ENCODE results near the gene ZNF343. TPM values are rescaled to one million over a fixed set of nuclear protein-coding genes. Genes with fewer than 3 reads are reported as not detected.

ZNF343 gene
- total RNA-seq, 1 experiment from 2014 or later, result 8.5 TPM

Other genes starting within 250 kb of the ZNF343 start
- 0.53 TPM in 1 of 2 replicates, not detected in the other for gene TGM3, start 212.9 kb downstream of the ZNF343 start, total RNA-seq (2014; rRNA removed; shearing (Covaris generic))
- not detected in 2 replicates for gene TGM6, start 128.0 kb downstream of the ZNF343 start, total RNA-seq (2014; rRNA removed; shearing (Covaris generic))
- 787 and 874 TPM in 2 replicates for gene SNRPB, start 38.1 kb downstream of the ZNF343 start, total RNA-seq (2014; rRNA removed; shearing (Covaris generic))
- not detected in 2 replicates for gene TMC2, start 27.7 kb upstream of the ZNF343 start, total RNA-seq (2014; rRNA removed; shearing (Covaris generic))
- gene NOP56, start 143.7 kb upstream of the ZNF343 start, total RNA-seq (2014; rRNA removed; shearing (Covaris generic)), result 210 and 227 TPM in 2 replicates
- 258 and 260 TPM in 2 replicates for gene IDH3B, start 155.3 kb upstream of the ZNF343 start, total RNA-seq (2014; rRNA removed; shearing (Covaris generic))
- gene EBF4, start 183.9 kb upstream of the ZNF343 start, total RNA-seq (2014; rRNA removed; shearing (Covaris generic)), result 5.2 and 7.2 TPM in 2 replicates

Data from A172 (cell line).